ENCODE results near the gene SRCAP. TPM values are rescaled to one million over a fixed set of nuclear protein-coding genes. Genes with fewer than 3 reads are reported as not detected.

The SRCAP gene
- total and polyA plus RNA-seq, 2 donors from 2014 or later, result 1.6 to 71.9 TPM

- H3K27me3 ChIP-seq (ENCODE audit: control insufficient read depth, insufficient read depth, low read length), result no peaks in the 10 kb centered on the region
- no peaks in the 10 kb centered on the region for H3K9me3 ChIP-seq (ENCODE audit: control insufficient read depth in 2 of 3, insufficient read depth in 1 of 3, low read length in 3 of 3)
- intact Hi-C loops (cut with DNase I), result no loop called here
- H3K27ac ChIP-seq (ENCODE audit: low read depth in 2 of 2, low read length in 2 of 2), result no peak overlapping the region
- H3K4me3 ChIP-seq (ENCODE audit: low read length in 3 of 3), result no peak overlapping the region
- H3K36me3 ChIP-seq (ENCODE audit: control insufficient read depth in 2 of 3, insufficient read depth in 3 of 3, low read length in 3 of 3), result peaks cover 24 to 76% (median 60%) of the 10 kb centered on the region in 3 donors
- no peaks in the 10 kb centered on the region for H3K4me1 ChIP-seq (ENCODE audit: control insufficient read depth in 2 of 3, insufficient read depth in 2 of 3, low read depth in 1 of 3, low read length in 3 of 3)
- DNase-seq, result peak in 1 of 5 donors; percentile 37
- no peak for FAIRE-seq
- TF ChIP-seq, protein P1, sequence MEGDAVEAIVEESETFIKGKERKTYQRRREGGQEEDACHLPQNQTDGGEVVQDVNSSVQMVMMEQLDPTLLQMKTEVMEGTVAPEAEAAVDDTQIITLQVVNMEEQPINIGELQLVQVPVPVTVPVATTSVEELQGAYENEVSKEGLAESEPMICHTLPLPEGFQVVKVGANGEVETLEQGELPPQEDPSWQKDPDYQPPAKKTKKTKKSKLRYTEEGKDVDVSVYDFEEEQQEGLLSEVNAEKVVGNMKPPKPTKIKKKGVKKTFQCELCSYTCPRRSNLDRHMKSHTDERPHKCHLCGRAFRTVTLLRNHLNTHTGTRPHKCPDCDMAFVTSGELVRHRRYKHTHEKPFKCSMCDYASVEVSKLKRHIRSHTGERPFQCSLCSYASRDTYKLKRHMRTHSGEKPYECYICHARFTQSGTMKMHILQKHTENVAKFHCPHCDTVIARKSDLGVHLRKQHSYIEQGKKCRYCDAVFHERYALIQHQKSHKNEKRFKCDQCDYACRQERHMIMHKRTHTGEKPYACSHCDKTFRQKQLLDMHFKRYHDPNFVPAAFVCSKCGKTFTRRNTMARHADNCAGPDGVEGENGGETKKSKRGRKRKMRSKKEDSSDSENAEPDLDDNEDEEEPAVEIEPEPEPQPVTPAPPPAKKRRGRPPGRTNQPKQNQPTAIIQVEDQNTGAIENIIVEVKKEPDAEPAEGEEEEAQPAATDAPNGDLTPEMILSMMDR (IDR thresholded peaks at IDR 0.05; ENCODE audit: borderline replicate concordance, extremely low read depth, insufficient read depth), result no peak
- no peak overlapping the region for H3K9ac ChIP-seq (ENCODE audit: low read length in 3 of 3)
Measured at GRCh38 chr16:30715750-30716445, 16.9 kb downstream of the SRCAP start.

GRCh38 chr16:30720086-30720485 lies 21.1 kb downstream of the SRCAP start:
- DNase-seq, result peak in 1 of 5 donors; percentile 48
- no peak for FAIRE-seq
- Histone ChIP-seq H3K9ac (ENCODE audit: low read length in 3 of 3) (no peak overlapping the region), H3K27me3 (ENCODE audit: control insufficient read depth, insufficient read depth, low read length) (no peaks in the 10 kb centered on the region), H3K27ac (ENCODE audit: low read depth in 2 of 2, low read length in 2 of 2) (no peak overlapping the region), H3K9me3 (ENCODE audit: control insufficient read depth in 2 of 3, insufficient read depth in 1 of 3, low read length in 3 of 3) (no peaks in the 10 kb centered on the region), H3K36me3 (ENCODE audit: control insufficient read depth in 2 of 3, insufficient read depth in 3 of 3, low read length in 3 of 3) (peaks cover 8 to 79% (median 59%) of the 10 kb centered on the region in 3 donors), H3K4me3 (ENCODE audit: low read length in 3 of 3) (no peak overlapping the region), H3K4me1 (ENCODE audit: control insufficient read depth in 2 of 3, insufficient read depth in 2 of 3, low read depth in 1 of 3, low read length in 3 of 3) (no peaks in the 10 kb centered on the region)
- intact Hi-C loops (cut with DNase I), result no loop called here
- TF ChIP-seq, protein P1 (IDR thresholded peaks at IDR 0.05; ENCODE audit: borderline replicate concordance, extremely low read depth, insufficient read depth), result no peak

- intact Hi-C loops (cut with DNase I), result no loop called here
- H3K27me3 ChIP-seq (ENCODE audit: control insufficient read depth, insufficient read depth, low read length), result no peaks in the 10 kb centered on the region
- H3K9me3 ChIP-seq (ENCODE audit: control insufficient read depth in 2 of 3, insufficient read depth in 1 of 3, low read length in 3 of 3), result no peaks in the 10 kb centered on the region
- peaks cover 8 to 81% (median 60%) of the 10 kb centered on the region in 3 donors for H3K36me3 ChIP-seq (ENCODE audit: control insufficient read depth in 2 of 3, insufficient read depth in 3 of 3, low read length in 3 of 3)
- no peak overlapping the region for H3K4me3 ChIP-seq (ENCODE audit: low read length in 3 of 3)
- FAIRE-seq (no peak), DNase-seq (peak in 1 of 5 donors; percentile 53)
- no peak overlapping the region for H3K9ac ChIP-seq (ENCODE audit: low read length in 3 of 3)
- H3K4me1 ChIP-seq (ENCODE audit: control insufficient read depth in 2 of 3, insufficient read depth in 2 of 3, low read depth in 1 of 3, low read length in 3 of 3), result no peaks in the 10 kb centered on the region
- no peak overlapping the region for H3K27ac ChIP-seq (ENCODE audit: low read depth in 2 of 2, low read length in 2 of 2)
- TF ChIP-seq, protein P1 (IDR thresholded peaks at IDR 0.05; ENCODE audit: borderline replicate concordance, extremely low read depth, insufficient read depth), result no peak
Measured at GRCh38 chr16:30720694-30721093, 21.7 kb downstream of the SRCAP start.

Data from kidney (tissue), 14 donors.